PC-3 (cell line): Measurements from ENCODE around the gene HORMAD1. TPM values are rescaled to one million over a fixed set of nuclear protein-coding genes. Genes with fewer than 3 reads are reported as not detected.
"Not testable (repeated sequence)": the region's sequence is repeated elsewhere in the genome, so short reads cannot be mapped to it uniquely, and the experiment has no call there.

Experiments used
- ATAC-seq: fragments of 200-7000 bp; cut with Tn5 transposase; 2 replicates; pipeline ENCODE4 v1.9.1; 2020; ENCODE audit warnings: mild to moderate bottlenecking, moderate library complexity
- BruUV-seq: library from RNA; stranded (reverse); fragments of 400-500 nt; replicated peaks from 2 replicates; lab custom pipeline; 2021; lab: Mats Ljungman, UMichigan
- CTCF ChIA-PET: fragments of 300-600 bp; sonication (Branson Sonifier 250); formaldehyde crosslinking; loops from one replicate; lab custom pipeline; 2022; ENCODE audit warnings: antibody characterized with exemption; lab: Charles Lee
- POLR2A ChIA-PET: fragments of 300-600 bp; sonication (Branson Sonifier 250); formaldehyde crosslinking; loops from one replicate; lab custom pipeline; 2022; ENCODE audit warnings: antibody characterized with exemption; ENCODE audit not compliant: unreplicated experiment; lab: Charles Lee
- DNase-seq: peaks from one replicate; pipeline ENCODE4 v3.0.0-alpha.2; 2015
- H2AFZ ChIP-seq: fragments of 300-600 bp; sonication (generic); 2 replicates; pipeline ENCODE4 v1.6.0; 2016; ENCODE audit warnings: antibody characterized with exemption, low read length
- H3F3A ChIP-seq: fragments of 300-600 bp; sonication (generic); one replicate; pipeline ENCODE4 v1.6.0; 2017; ENCODE audit warnings: antibody characterized with exemption, low read length, control low read depth, mild to moderate bottlenecking; ENCODE audit not compliant: unreplicated experiment
- H3K27ac ChIP-seq: fragments of 300-600 bp; sonication (generic); 2 replicates; pipeline ENCODE4 v1.5.1; 2016; ENCODE audit warnings: mild to moderate bottlenecking, low read length
- H3K27me3 ChIP-seq: fragments of 300-600 bp; sonication (generic); 2 replicates; pipeline ENCODE4 v1.6.1; 2016; ENCODE audit warnings: low read length, mixed read lengths
- H3K36me3 ChIP-seq: fragments of 300-600 bp; sonication (generic); 2 replicates; pipeline ENCODE4 v1.6.1; 2016; ENCODE audit warnings: low read depth, mixed run types, low read length, mixed read lengths
- H3K4me1 ChIP-seq: fragments of 300-600 bp; sonication (generic); 2 replicates; pipeline ENCODE4 v1.5.1; 2016; ENCODE audit warnings: low read length; ENCODE audit not compliant: insufficient read depth
- H3K4me2 ChIP-seq: fragments of 300-600 bp; sonication (generic); 2 replicates; pipeline ENCODE4 v1.6.0; 2016; ENCODE audit warnings: low read length
- H3K4me3 ChIP-seq: fragments of 300-600 bp; sonication (generic); 2 replicates; pipeline ENCODE4 v1.5.1; 2016; ENCODE audit warnings: mild to moderate bottlenecking, low read length, mixed read lengths
- H3K79me2 ChIP-seq: fragments of 300-600 bp; sonication (generic); 2 replicates; pipeline ENCODE4 v1.6.1; 2017; ENCODE audit warnings: low read length, mixed read lengths
- H3K9ac ChIP-seq: fragments of 300-600 bp; sonication (generic); 2 replicates; pipeline ENCODE4 v1.6.0; 2016; ENCODE audit warnings: mild to moderate bottlenecking, low read length
- H3K9me2 ChIP-seq: fragments of 300-600 bp; sonication (generic); replicated peaks from 2 replicates; pipeline ENCODE4 v1.6.1; 2016; ENCODE audit warnings: mixed run types, low read length, mixed read lengths
- H3K9me3 ChIP-seq: fragments of 300-600 bp; sonication (generic); 2 replicates; pipeline ENCODE4 v1.6.1; 2016; ENCODE audit warnings: low read length, mixed read lengths
- H4K20me1 ChIP-seq: fragments of 300-600 bp; sonication (generic); 2 replicates; pipeline ENCODE4 v1.6.1; 2016; ENCODE audit warnings: low read length, mixed read lengths
- EZH2 ChIP-seq: fragments of 300-600 bp; sonication (generic); IDR thresholded peaks from one replicate; pipeline ENCODE4 v1.6.1; 2017; ENCODE audit warnings: antibody characterized with exemption, mild to moderate bottlenecking, low read length; ENCODE audit not compliant: unreplicated experiment
- EZH2phosphoT487 ChIP-seq: fragments of 300-600 bp; sonication (generic); IDR thresholded peaks from 2 replicates; pipeline ENCODE4 v1.6.1; 2018; ENCODE audit warnings: mild to moderate bottlenecking, antibody characterized with exemption, low read length, borderline replicate concordance
- intact Hi-C: fragments of 100-400 bp; cut with micrococcal nuclease; formaldehyde crosslinking; loops from 2 replicates; pipeline ENCODE4 v1.9.0; 2023
- total RNA-seq: library from RNA; depleted of rRNA; stranded (reverse); fragments of >200 nt; gene quantifications from 2 replicates; pipeline ENCODE4 v1.2.3, GENCODE V29; 2014
- TF ChIP-seq, protein P1 (sequence below): fragments of 300-600 bp; sonication (generic); conservative IDR thresholded peaks from 2 replicates; pipeline ENCODE4 v1.5.1; 2017; ENCODE audit warnings: antibody characterized with exemption, low read depth, mild to moderate bottlenecking, low read length

Gene HORMAD1
- total RNA-seq, 1 experiment from 2014 or later, result not detected

DNA sequence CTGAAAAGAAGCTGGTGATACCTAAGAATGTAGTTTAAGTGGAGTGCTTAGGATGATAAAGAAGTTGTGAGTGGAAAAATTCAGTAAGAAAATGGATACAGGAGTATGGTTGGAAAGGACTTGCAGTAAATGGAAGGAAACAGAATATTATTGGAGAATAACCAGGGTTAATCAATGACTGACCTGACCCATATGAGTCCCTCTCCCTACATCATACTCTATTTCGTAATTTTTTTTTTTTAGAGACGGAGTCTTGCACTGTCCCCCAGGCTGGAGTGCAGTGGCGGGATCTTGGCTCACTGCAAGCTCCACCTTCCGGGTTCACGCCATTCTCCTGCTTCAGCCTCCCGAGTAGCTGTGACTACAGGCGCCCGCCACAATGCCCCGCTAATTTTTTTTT lies 57.9 kb downstream of the HORMAD1 start:
- no peak overlapping the region for H3K27ac ChIP-seq
- BruUV-seq, result no TSS peak
- H3K27me3 ChIP-seq, result no peaks in the 10 kb centered on the region
- H3K4me1 ChIP-seq, result peaks cover 2% of the 10 kb centered on the region
- peaks cover 14% of the 10 kb centered on the region for H3K36me3 ChIP-seq
- H3K9me2 ChIP-seq, result no peaks in the 10 kb centered on the region
- H3K4me3 ChIP-seq, result no peak overlapping the region
- no peak for DNase-seq
- H3K9me3 ChIP-seq, result no peaks in the 10 kb centered on the region
- intact Hi-C loops, result no loop called here
- H4K20me1 ChIP-seq, result no peaks in the 10 kb centered on the region
- H3K9ac ChIP-seq, result no peak overlapping the region
- ATAC-seq, result no peak
- ChIA-PET CTCF (no interaction called here), POLR2A (interaction anchor here (0.6 to 1.0 kb wide), 2 partner anchors 34 to 83 kb away, joined by 3 to 9 read pairs; partner anchors contain the start of gene GOLPH3L)
- H2AFZ ChIP-seq, result no peak overlapping the region
- TF ChIP-seq, protein P1, sequence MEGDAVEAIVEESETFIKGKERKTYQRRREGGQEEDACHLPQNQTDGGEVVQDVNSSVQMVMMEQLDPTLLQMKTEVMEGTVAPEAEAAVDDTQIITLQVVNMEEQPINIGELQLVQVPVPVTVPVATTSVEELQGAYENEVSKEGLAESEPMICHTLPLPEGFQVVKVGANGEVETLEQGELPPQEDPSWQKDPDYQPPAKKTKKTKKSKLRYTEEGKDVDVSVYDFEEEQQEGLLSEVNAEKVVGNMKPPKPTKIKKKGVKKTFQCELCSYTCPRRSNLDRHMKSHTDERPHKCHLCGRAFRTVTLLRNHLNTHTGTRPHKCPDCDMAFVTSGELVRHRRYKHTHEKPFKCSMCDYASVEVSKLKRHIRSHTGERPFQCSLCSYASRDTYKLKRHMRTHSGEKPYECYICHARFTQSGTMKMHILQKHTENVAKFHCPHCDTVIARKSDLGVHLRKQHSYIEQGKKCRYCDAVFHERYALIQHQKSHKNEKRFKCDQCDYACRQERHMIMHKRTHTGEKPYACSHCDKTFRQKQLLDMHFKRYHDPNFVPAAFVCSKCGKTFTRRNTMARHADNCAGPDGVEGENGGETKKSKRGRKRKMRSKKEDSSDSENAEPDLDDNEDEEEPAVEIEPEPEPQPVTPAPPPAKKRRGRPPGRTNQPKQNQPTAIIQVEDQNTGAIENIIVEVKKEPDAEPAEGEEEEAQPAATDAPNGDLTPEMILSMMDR, result no peak
- no peak for TF ChIP-seq EZH2
- TF ChIP-seq EZH2phosphoT487, result no peak
- no peaks in the 10 kb centered on the region for H3K79me2 ChIP-seq
- H3F3A ChIP-seq, result no peaks in the 10 kb centered on the region
- H3K4me2 ChIP-seq, result no peak overlapping the region

DNA sequence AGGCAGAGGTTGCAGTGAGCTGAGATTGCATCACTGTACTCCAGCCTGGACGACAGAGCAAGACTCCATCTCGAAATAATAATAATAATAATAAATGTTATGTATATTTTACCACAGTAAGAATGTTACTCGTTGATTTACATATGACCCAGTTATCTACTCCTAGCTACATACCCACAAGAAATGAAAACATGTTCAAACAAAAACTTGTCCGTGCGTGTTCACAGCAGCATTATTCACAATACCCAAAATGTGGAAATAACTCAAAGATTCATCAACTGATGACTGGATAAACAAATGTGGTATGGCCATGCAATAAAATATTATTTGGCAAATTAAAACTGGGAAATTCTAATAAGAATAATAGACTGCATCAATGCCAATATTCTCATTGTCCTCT lies 59.5 kb downstream of the HORMAD1 start:
- Histone ChIP-seq H3K9me2 (no peaks in the 10 kb centered on the region), H2AFZ (no peak overlapping the region), H3K4me3 (no peak overlapping the region), H3K27me3 (no peaks in the 10 kb centered on the region), H3K9ac (no peak overlapping the region), H3K36me3 (peaks cover 14% of the 10 kb centered on the region), H3K4me2 (no peak overlapping the region), H4K20me1 (no peaks in the 10 kb centered on the region), H3K4me1 (no peaks in the 10 kb centered on the region), H3F3A (no peaks in the 10 kb centered on the region), H3K79me2 (no peaks in the 10 kb centered on the region), H3K9me3 (no peaks in the 10 kb centered on the region), H3K27ac (no peak overlapping the region)
- POLR2A ChIA-PET, result no interaction called here
- intact Hi-C loops, result no loop called here
- no TSS peak for BruUV-seq
- TF ChIP-seq, protein P1, result no peak
- TF ChIP-seq EZH2phosphoT487, result no peak
- TF ChIP-seq EZH2, result no peak
- no peak for ATAC-seq
- no peak for DNase-seq
- CTCF ChIA-PET, result no interaction called here

DNA sequence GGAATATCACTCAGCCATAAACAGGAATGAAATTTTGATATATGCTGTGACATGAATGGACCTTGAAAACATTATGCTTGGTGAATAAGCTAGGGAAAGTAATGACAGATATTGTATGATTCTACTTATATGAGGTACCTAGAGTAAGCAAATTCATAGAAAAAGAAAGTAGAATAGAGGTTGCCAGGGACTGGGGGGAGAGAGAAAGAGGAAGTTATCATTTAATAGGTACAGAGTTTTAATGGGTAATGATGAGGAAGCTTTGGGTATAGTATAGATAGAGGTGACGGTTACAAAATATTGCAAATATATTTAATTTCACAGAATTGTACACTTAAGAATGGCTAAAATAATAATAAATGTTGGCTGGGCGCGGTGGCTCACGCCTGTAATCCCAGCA lies 60.1 kb downstream of the HORMAD1 start:
- H3K4me1 ChIP-seq, result no peaks in the 10 kb centered on the region
- ATAC-seq (no peak), DNase-seq (no peak)
- CTCF ChIA-PET, result no interaction called here
- H3K36me3 ChIP-seq, result peaks cover 14% of the 10 kb centered on the region
- H4K20me1 ChIP-seq, result no peaks in the 10 kb centered on the region
- no peaks in the 10 kb centered on the region for H3F3A ChIP-seq
- H3K9me2 ChIP-seq, result no peaks in the 10 kb centered on the region
- POLR2A ChIA-PET, result no interaction called here
- BruUV-seq, result no TSS peak
- H3K79me2 ChIP-seq, result no peaks in the 10 kb centered on the region
- no peak overlapping the region for H2AFZ ChIP-seq
- intact Hi-C loops, result no loop called here
- no peaks in the 10 kb centered on the region for H3K27me3 ChIP-seq
- no peak overlapping the region for H3K4me3 ChIP-seq
- H3K9ac ChIP-seq, result no peak overlapping the region
- no peak overlapping the region for H3K4me2 ChIP-seq
- H3K9me3 ChIP-seq, result no peaks in the 10 kb centered on the region
- H3K27ac ChIP-seq, result no peak overlapping the region
- TF ChIP-seq EZH2 (no peak), EZH2phosphoT487 (no peak)
- TF ChIP-seq, protein P1, result no peak

GRCh38 chr1:150657064-150657463 lies 63.6 kb downstream of the HORMAD1 start:
- BruUV-seq, H3K9me3 ChIP-seq, H2AFZ ChIP-seq, H3K4me2 ChIP-seq, H3K27me3 ChIP-seq, ATAC-seq, H3K9ac ChIP-seq, H4K20me1 ChIP-seq, DNase-seq, H3K4me3 ChIP-seq, H3K4me1 ChIP-seq, H3F3A ChIP-seq, H3K9me2 ChIP-seq, CTCF ChIA-PET, H3K27ac ChIP-seq, H3K79me2 ChIP-seq: not testable (repeated sequence)
- peaks cover 14% of the 10 kb centered on the region for H3K36me3 ChIP-seq
- POLR2A ChIA-PET, result interaction anchor here (0.5 kb wide), 1 partner anchor 431 kb away, joined by 3 read pairs; no protein-coding TSS in a partner anchor
- intact Hi-C loops, result loop anchor here (5.0 kb wide), 1 partner anchor 40 kb away; the partner anchor contains the start of gene GOLPH3L
